Motor neuron (in vitro differentiated cells): Measurements from ENCODE around the gene NOL6. TPM values are rescaled to one million over a fixed set of nuclear protein-coding genes. Genes with fewer than 3 reads are reported as not detected.
A peak's percentile ranks its signal among the peaks of the same experiment; 100 is the strongest.
"Not testable (repeated sequence)": the region's sequence is repeated elsewhere in the genome, so short reads cannot be mapped to it uniquely, and the experiment has no call there.

Experiments
- ATAC-seq, 8 experiments: fragments of 200-7000 bp; cut with Tn5 transposase; replicated peaks in 6 of 8; 2 replicates each; pipeline ENCODE4 v1.8.0; 2021; ENCODE audit warnings: mild to moderate bottlenecking in 8 of 8, moderate library complexity in 8 of 8
- H3K27ac ChIP-seq, 2 donors: fragments of 250-450 bp; sonication (Bioruptor Pico); 2 replicates each; pipeline ENCODE4 v1.9.0; 2021; ENCODE audit warnings: antibody characterized with exemption in 2 of 2, mild to moderate bottlenecking in 2 of 2, moderate library complexity in 1 of 2
- H3K4me1 ChIP-seq, 2 donors: fragments of 250-450 bp; sonication (Bioruptor Pico); replicated peaks in 1 of 2; 2 replicates each; pipeline ENCODE4 v1.6.1; 2021; ENCODE audit warnings: antibody characterized with exemption in 2 of 2, mild to moderate bottlenecking in 2 of 2, moderate library complexity in 1 of 2
- H3K4me3 ChIP-seq, 5 donors: fragments of 250-450 bp; sonication (Bioruptor Pico); 2 replicates each; pipeline ENCODE4 v1.9.0; 2021; ENCODE audit warnings: antibody characterized with exemption in 5 of 5, mild to moderate bottlenecking in 5 of 5, moderate library complexity in 4 of 5
- WGBS, 10 experiments: fragments of 450-650 bp; shearing (Covaris generic); methylation state at CpG; one replicate each; pipeline ENCODE4 v1.0.0; 2022; 5-methylcytosine and 5-hydroxymethylcytosine counted together
- in situ Hi-C, 9 experiments: fragments of 400-800 bp; cut with MboI; loops; one replicate each; pipeline ENCODE4 v1.15.0; 2021; ENCODE audit warnings: low sequenced_read_pairs in 9 of 9, low pct_unique_long_range_greater_than_20kb in 2 of 9; ENCODE audit not compliant: unreplicated experiment in 9 of 9
- total RNA-seq, 8 experiments: library from RNA; unstranded; fragments of 300-600 nt; gene quantifications; 2 replicates each; pipeline versions ENCODE4 v1.2.3 to v1.2.4, GENCODE V29; 2022

The NOL6 gene
- total RNA-seq, 8 experiments from 2014 or later = 15.5 to 55.1 (median 26.3) TPM

DNA sequence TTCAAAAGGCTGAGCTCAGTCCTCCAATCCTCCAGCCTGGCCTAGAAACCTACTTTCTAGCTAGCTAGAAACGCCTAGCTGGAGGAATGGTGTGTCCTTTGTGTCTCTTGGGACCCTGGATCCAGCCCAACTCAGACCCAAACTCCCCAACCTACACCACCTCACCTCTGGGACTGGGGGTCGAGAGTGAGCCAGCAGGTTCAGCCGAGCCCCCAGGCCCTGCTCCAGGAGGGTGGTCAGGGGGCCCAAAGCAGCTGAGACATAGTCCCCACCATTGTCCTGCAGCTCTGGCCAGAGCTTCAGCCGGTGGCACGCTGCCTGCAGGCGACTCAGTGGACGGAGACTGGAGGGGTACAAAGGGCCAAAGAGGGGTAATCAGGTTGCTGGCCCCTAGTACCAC, 6.2 kb downstream of the NOL6 start:
- no peak overlapping the region for H3K27ac ChIP-seq
- 69 to 100% (median 100%) methylated on average over 1 to 4 of the region's 7 CpGs; no CpG with 5 or more reads in 7 of the 10 experiments for WGBS, 10 experiments
- ATAC-seq = no peak
- in situ Hi-C loops = no loop called here
- peaks cover 4 to 5% of the 10 kb centered on the region in 2 donors for H3K4me1 ChIP-seq
- no peak overlapping the region for H3K4me3 ChIP-seq

- Histone ChIP-seq H3K4me1 (no peaks in the 10 kb centered on the region), H3K4me3 (no peak overlapping the region), H3K27ac (no peak overlapping the region)
- WGBS, 10 experiments = 0 to 100% (median 40%) methylated on average over 1 to 7 of the region's 24 CpGs; no CpG with 5 or more reads in 4 of the 10 experiments
- peak; percentile 38 to 89 (median 57) for ATAC-seq
- in situ Hi-C loops = no loop called here
Observed at GRCh38 chr9:33466565-33467495, 6.9 kb downstream of the NOL6 start.

GRCh38 chr9:33465596-33466564, 7.8 kb downstream of the NOL6 start:
- 68 to 95% (median 95%) methylated on average over 4 to 10 of the region's 27 CpGs; no CpG with 5 or more reads in 5 of the 10 experiments for WGBS, 10 experiments
- no peaks in the 10 kb centered on the region for H3K4me1 ChIP-seq
- in situ Hi-C loops = no loop called here
- no peak overlapping the region for H3K27ac ChIP-seq
- ATAC-seq = peak in 3 of 8 experiments; percentile 2 to 4 (median 3)
- no peak overlapping the region for H3K4me3 ChIP-seq

DNA sequence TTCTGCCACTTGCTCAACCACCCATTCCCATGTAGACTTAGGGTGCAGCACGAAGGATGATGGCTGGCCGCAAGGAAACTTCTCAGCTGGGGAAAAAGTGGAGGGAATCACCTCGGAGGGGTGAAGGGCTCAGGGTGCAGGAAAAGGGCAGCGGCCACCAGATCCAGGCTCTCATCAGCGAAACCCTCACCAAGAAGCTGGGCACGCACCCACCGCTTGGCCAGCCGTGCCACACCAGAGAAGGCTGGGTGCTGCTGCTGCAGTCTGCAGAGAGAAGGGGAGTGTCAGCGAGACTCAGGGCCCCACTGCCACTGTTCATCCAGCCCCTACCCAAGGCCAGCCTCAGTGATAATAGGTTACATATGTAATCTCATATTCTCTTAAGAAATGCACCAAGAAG, 8.6 kb downstream of the NOL6 start:
- in situ Hi-C loops = no loop called here
- Histone ChIP-seq H3K4me1 (no peaks in the 10 kb centered on the region), H3K27ac (no peak overlapping the region), H3K4me3 (no peak overlapping the region)
- WGBS, 10 experiments = 80 to 100% (median 95%) methylated on average over 1 to 4 of the region's 9 CpGs; no CpG with 5 or more reads in 5 of the 10 experiments
- ATAC-seq = no peak

DNA sequence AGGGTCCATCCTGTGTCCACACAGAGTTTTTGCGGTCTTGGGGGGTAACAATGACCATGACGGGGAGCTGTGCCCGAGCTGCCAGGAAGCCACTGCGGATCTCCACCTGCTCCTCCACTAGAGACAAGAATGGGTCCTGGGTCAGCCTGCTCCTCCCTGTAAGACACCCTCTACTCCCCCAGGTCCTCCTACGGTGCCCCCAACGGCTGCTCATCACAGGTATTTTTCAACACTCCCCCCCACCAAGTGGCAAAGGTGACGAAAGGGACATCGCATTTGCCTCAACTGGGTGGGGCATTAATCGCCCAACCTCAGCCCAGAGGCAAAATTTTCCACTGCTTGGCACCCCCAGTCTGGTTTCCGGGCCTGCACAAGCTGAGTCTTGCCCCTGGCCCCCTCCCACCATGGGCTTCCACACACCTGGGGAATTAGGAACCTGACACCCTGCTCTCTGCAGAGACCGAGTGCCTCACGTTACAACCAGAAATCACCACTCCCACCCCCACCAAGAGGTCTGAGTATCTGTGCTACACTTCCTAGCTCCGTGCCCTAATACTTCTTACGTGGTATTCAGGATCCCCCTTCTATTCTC, 9.6 kb downstream of the NOL6 start:
- no peak for ATAC-seq
- in situ Hi-C loops = no loop called here
- H3K4me1 ChIP-seq = no peaks in the 10 kb centered on the region
- H3K27ac ChIP-seq = no peak overlapping the region
- no peak overlapping the region for H3K4me3 ChIP-seq
- WGBS, 10 experiments = 87 to 100% (median 100%) methylated on average over 1 to 5 of the region's 14 CpGs; no CpG with 5 or more reads in 5 of the 10 experiments

- H3K27ac ChIP-seq = no peak overlapping the region
- no peaks in the 10 kb centered on the region for H3K4me1 ChIP-seq
- WGBS, 10 experiments = 89 to 92% (median 90%) methylated on average over 2 to 7 of the region's 15 CpGs; no CpG with 5 or more reads in 7 of the 10 experiments
- peak in 1 of 8 experiments; percentile 4 for ATAC-seq
- in situ Hi-C loops = no loop called here
- H3K4me3 ChIP-seq = no peak overlapping the region
Observed at GRCh38 chr9:33463151-33463550, 10.6 kb downstream of the NOL6 start.

DNA sequence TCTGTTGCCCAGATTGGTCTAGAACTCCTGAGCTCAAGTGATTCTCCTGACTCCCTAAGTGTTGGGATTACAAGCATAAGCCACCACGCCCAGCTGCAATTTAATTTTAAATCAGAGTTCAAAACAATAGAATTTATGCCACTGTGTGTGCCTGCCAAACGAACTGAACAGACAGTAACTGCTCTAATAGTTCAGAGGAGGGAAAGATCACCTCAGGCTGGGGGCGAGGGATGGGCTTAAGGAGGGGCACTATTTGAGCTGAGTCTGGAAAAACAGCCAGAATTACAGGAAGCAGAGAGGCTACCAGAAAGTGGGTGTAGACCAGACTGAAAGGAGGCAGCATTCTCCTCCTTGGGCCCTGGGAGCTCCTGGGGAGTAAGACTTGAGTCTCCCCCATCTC, 12.2 kb downstream of the NOL6 start:
- Histone ChIP-seq H3K4me1 (no peaks in the 10 kb centered on the region), H3K4me3 (no peak overlapping the region), H3K27ac (no peak overlapping the region)
- peak in 3 of 8 experiments; percentile 62 to 81 (median 81) for ATAC-seq
- in situ Hi-C loops = no loop called here
- WGBS, 10 experiments = 31 to 100% (median 78%) methylated on average over 1 to 3 of the region's 3 CpGs; no CpG with 5 or more reads in 1 of the 10 experiments

DNA sequence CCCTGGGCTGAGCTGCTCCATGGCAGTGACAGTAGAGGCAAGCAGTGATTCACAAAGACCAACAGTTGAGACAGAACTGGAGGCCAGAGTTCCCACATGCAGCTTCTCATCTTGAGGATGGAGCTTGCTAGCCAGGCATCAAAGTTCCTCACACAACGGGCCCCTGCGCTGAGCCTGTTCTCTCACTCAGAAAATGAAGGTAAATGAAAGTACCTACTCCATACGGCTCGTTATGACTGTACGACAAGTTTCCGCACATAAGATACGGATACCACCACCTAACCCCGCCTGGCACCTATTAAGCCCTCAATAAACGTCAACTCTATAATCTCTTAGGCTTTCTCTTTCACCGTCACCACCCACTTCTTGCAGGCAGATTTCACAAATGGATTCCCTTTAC, 12.9 kb downstream of the NOL6 start:
- no peak for ATAC-seq
- in situ Hi-C loops = no loop called here
- WGBS, 10 experiments = 88 to 100% (median 95%) methylated on average over 1 to 8 of the region's 10 CpGs; no CpG with 5 or more reads in 3 of the 10 experiments
- Histone ChIP-seq H3K4me3 (no peak overlapping the region), H3K27ac (no peak overlapping the region), H3K4me1 (no peaks in the 10 kb centered on the region)

GRCh38 chr9:33459115-33459514, 14.6 kb downstream of the NOL6 start:
- WGBS, 10 experiments = 53 to 100% (median 100%) methylated on average over 1 to 3 of the region's 3 CpGs; no CpG with 5 or more reads in 7 of the 10 experiments

DNA sequence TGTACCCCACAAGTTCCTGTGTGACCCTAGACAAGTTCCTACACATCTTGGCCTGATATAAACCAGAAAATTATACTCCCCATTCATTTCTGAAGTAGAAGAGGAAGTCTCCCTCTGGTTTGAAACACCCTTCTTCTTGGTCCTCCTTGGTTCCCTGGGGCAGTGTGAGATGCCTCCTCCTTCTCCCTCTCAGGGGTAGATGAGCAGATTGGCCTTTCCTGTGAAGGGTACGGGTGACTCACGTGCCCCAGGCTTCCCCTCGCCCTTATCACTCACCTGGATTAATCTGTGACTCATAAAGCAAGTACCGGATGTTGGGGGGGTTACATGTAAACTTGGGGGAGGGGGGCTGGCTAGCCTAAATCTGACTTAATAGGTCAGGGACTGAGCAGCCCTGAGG, 15.3 kb downstream of the NOL6 start:
- in situ Hi-C loops = no loop called here
- ATAC-seq = no peak
- Histone ChIP-seq H3K4me1 (no peaks in the 10 kb centered on the region), H3K4me3 (no peak overlapping the region), H3K27ac (no peak overlapping the region)
- 30 to 80% (median 74%) methylated on average over 1 to 3 of the region's 4 CpGs; no CpG with 5 or more reads in 7 of the 10 experiments for WGBS, 10 experiments

More at GRCh38 chr9:33459115-33459514, 14.6 kb downstream of the NOL6 start:
- in situ Hi-C loops = no loop called here
- ATAC-seq = no peak
- no peak overlapping the region for H3K27ac ChIP-seq
- no peaks in the 10 kb centered on the region for H3K4me1 ChIP-seq
- no peak overlapping the region for H3K4me3 ChIP-seq

- peaks cover 0 to 3% of the 10 kb centered on the region in 2 donors for H3K4me1 ChIP-seq
- no peak overlapping the region for H3K27ac ChIP-seq
- ATAC-seq = no peak
- H3K4me3 ChIP-seq = no peak overlapping the region
- in situ Hi-C loops = no loop called here
- WGBS, 10 experiments = 47 to 96% (median 86%) methylated on average over 1 to 7 of the region's 7 CpGs; no CpG with 5 or more reads in 2 of the 10 experiments
Observed at GRCh38 chr9:33455945-33456344, 17.8 kb downstream of the NOL6 start.

DNA sequence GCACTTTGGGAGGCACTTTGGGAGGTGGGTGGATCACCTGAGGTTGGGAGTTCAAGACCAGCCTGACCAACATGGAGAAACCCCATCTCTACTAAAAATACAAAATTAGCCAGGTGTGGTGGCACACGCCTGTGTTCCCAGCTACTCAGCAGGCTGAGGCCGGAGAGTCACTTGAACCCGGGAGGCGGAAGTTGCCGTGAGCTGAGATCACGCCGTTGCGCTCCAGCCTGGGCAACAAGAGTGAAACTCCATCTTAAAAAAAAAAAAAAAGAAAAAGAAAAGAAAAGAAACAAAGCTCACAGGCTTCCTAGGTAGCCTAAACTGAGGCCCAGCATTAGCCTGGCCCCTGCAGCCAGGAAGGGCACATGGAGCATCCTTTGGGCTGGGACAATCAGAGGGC, 18.3 kb downstream of the NOL6 start:
- in situ Hi-C loops, H3K4me3 ChIP-seq, ATAC-seq, H3K27ac ChIP-seq, H3K4me1 ChIP-seq: not testable (repeated sequence)
- 80 to 100% (median 94%) methylated on average over 1 to 8 of the region's 8 CpGs; no CpG with 5 or more reads in 5 of the 10 experiments for WGBS, 10 experiments
